ENCODE data around the gene CCDC200.
"Not testable (repeated sequence)": the region's sequence is repeated elsewhere in the genome, so short reads cannot be mapped to it uniquely, and the experiment has no call there.

Gene CCDC200

DNA sequence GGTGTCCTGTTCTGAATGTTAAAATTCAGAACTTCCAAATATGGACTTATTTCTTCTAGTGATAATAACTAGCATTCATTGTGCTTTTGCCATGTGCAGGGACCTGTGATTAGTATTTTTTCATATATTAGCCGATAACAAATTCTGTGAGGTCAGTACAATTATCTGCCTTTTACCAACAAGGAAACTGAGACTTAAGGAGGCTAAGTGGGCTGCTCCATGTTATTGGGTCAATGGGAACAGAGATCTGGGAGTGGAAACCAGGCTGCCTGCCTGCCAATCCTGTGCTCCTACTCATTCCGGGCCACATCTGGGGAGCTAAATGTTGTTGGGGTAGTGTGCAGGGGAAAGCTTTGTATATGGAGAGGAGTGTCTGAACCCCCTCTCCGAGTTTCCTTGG, 13.1 kb downstream of the CCDC200 start:
- no peak for DNase-seq

DNA sequence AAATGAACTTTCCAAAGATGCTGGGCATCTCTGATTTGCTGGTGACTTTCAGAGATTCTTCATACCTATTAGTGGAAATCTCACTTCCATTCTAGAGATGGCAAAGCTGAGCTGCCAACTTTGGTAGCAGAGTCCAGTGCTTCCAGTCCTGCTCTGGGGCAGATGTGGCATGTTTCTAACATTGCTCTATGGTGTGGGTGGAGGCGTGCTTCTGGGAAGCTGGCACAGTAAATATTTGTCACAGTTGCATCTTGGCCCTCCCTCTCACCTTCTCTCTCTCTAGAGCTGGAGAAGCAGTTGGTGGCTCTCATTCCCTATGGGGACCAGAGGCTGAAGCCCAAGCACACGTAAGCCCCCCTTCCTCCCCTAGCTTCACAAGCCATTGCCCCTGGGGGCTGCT, 14.9 kb downstream of the CCDC200 start:
- DNase-seq = no peak

DNA sequence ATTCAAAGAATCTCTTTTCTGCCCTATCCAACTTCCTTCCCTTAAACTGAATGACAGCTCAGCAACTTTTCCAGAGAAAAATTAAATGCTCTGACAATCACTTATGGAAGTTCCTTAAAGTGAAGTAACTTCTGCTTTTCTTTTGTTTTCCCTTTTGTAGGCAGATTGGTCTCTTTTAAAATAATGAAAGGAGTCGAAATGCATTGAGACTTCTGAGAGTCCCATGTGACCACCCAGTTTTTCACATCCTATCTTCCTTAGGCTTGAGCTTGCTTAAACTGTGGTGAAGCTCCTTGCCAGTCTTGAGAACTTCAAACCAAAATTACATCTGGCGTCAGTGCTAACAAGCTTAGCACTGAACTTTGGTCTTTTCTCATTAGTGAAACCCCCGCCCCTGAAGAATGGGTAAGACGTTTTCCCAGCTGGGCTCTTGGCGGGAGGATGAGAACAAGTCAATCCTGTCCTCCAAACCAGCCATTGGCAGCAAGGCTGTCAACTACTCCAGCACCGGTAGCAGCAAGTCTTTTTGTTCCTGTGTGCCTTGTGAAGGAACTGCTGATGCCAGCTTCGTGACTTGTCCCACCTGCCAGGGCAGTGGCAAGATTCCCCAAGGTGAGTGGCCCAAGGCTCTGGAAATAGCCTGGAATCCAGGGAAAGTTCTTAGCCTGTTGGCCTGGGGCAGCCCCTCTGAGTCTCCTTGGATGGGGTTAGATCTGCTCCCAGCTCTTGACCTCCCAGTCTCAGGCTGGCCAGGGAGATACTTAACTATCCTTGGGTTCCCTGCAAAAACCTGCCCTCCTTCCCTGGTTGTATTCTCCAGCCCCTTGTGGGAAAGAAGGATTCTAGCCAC, 15.6 kb downstream of the CCDC200 start:
- DNase-seq = no peak

DNA sequence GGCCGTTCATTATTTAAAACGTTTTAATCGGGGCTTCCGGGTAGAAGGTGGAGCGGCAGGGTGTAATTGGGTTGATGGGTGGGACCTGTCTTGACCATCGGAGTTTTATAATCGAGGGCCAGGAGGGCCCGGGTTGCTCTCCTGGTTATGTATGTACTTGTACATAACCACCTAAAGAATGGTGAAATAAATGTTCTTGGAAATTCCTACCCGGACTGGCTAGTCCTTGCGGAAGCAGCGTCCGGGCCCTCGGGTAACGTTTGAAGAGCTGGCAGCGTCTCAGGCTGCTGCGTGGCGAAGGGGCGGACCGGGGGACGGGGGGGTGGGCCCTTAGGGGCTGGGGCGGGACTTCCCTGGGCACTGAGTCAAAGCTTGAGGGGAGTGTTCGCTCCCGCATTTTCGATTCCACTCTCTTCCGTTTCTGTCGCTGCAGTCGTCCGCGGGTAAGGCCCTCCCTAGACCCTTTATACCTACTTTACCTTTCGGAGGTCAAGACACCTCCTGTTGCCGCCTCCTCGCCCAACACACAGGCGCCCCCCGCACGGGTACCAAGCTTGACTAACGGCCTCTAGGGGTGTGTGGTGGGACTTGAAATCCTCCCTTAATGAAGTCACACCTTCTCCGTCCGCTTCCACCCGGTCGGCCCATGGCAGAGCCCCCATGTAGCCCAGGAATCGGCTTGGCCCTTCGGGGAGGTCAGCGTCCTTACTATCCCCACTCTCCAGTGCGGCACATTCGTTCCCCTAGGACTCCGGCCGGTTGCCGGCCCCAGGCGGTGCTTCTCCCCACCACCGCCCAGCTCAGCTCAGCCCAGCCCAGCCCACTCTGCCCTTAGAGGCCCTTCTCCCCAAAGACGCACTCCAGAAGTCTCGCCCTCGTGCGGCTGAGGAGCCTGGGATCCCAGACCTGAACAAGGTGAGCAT, 16.7 kb downstream of the CCDC200 start, which contains the start of gene TMEM106A:
Gene TMEM106A (plus strand): TSS at position 396 of the 923 bp plus-strand sequence. CDS start 1,167 bp downstream, outside the sequence.
- DNase-seq = no peak

DNA sequence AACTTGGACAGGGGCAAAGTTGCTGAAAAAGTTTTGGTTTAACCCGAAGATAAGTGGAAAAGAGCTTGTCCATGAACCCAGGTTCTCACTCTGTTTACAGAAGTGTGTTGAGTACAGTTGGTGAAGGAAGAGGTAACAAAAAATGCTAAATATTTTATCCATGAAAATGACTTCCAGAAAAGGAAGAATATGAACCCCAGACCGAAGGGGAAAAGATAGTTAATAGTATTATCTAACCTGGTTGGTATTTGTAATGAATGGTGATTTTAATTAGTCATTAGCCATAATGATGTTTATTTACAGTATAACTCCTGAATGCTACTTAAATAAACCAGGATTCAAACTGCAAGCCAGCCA, 17.3 kb downstream of the CCDC200 start:
- no peak for DNase-seq

DNA sequence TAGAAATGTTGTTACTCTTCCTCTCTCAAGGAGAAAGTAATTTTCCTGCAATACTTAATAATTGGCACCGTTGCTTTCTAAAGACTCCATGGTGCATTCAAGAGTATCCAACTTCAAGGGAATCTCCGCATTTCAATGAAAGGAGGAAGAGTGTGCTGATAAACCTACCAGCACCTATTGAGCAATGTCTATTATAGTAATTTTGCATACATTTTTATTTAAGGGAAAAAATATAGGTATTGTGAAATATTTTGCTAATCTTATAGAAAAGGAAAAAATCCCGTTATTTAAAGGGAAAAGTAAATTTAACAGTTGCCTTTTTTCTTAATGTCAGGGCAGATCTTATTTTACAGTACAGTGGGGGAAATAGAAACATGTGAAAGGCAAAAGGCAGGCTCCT, 17.8 kb downstream of the CCDC200 start:
- no peak for DNase-seq

DNA sequence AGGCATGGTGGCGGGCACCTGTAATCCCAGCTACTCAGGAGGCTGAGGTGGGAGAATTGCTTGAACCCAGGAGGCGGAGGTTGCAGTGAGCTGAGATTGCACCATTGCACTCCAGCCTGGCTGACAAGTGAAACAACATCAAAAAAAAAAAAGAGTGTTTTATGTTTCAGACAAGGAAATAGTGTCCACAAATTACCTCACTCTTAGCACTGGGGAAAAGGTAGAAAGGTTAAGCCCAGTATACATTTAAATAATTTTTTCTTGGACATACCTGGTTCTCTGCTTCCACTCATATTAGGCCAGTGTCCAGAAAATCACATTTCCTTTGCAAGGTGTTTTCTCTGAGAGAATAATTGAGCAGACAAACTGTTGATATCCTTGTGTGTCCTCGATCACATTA, 25.4 kb downstream of the CCDC200 start:
- DNase-seq = not testable (repeated sequence)

DNA sequence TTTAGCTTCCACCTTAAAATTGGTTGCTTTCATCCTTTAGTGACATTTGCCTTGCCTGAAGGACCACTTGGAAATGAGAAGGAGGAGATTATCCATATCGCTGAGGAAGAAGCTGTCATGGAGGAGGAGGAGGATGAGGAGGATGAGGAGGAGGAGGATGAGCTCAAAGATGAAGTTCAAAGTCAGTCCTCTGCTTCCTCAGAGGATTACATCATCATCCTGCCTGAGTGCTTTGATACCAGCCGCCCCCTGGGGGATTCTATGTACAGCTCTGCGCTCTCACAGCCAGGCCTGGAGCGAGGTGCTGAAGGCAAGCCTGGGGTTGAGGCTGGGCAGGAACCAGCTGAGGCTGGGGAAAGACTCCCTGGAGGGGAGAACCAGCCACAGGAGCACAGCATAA, 28.3 kb downstream of the CCDC200 start:
- DNase-seq = no peak

DNA sequence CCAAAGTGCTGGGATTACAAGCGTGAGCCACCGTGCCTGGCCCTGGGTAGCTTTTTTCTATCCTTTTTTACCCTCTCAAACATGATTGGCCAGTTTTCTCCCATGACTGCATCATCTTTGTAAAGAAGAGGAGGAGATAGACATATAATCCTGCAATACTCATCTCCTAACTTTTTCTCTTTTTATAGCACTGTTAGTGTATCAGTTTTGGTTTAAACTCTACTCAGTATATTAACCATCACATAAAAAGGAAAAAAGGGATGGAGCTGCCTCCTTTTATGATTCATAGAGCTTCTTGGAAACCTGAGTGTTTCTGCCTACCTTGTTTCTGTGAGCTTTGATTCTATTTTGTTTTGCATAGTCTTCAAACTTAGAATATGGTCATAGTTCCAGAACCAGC, 28.8 kb downstream of the CCDC200 start:
- no peak for DNase-seq

DNA sequence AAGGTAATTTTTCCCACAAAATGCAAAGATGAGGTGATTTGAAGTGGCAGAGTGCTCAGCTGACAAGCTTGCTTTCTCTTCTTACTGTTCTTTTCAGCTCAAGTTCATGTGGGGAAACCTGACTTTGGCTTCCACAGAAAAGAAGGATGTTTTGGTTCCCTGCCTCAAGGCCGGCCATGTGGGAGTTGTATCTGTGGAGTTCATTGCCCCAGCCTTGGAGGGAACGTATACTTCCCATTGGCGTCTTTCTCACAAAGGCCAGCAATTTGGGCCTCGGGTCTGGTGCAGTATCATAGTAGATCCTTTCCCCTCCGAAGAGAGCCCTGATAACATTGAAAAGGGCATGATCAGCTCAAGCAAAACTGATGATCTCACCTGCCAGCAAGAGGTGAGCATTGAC, 35.2 kb downstream of the CCDC200 start:
- no peak for DNase-seq

DNA sequence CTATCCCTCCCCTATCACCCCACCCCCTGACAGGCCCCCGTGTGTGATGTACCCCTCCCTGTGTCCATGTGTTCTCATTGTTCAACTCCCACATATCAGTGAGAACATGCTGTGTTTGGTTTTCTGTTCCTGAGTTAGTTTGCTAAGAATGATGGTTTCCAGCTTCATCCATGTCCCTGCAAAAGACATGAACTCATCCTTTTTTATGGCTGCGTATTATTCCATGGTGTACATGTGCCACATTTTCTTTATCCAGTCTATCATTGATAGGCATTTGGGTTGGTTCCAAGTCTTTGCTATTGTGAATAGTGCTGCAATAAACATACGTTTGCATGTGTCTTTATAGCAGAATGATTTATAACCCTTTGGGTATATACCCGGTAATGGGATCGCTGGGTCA, 41.8 kb downstream of the CCDC200 start:
- DNase-seq = not testable (repeated sequence)

DNA sequence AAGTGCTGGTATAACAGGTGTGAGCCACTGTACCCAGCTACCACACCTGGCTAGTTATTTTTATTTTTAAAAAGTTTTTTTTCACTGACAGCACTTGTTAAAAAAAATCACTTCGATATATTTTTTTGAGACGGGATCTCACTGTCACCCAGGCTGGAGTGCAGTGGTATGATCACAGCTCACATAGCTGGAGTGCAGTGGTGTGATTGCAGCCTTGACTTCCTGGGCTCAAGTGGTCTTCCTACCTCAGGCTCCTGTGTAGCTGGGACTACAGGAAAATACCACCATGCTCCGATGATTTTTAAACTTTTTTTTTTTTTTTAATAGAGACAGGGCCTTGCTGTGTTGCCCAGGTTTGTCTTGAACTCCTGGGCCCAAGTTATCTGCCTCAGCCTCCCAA, 44.5 kb downstream of the CCDC200 start:
- no peak for DNase-seq

DNA sequence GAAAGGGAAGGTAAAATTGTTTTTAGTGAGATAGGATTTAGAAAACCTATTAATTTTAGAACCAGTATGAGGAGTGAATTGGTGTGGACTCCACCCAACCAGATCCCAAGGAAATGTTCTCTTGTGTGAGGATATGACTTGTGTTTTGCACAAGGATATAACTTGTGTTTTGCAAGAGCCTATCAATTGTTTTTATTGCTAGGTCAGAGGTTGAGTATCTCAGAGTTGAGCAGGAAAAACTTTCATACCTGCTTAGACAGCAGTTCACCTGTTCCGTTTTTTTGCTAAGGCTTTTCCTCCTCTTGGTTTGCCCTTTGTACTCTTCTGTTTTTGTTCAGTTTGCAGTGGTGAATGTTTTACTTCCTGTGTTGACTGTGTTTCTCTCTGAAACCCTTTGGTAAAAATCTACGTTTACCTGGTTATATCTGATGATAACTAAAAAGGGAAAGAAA, 52.3 kb downstream of the CCDC200 start:
- no peak for DNase-seq

DNA sequence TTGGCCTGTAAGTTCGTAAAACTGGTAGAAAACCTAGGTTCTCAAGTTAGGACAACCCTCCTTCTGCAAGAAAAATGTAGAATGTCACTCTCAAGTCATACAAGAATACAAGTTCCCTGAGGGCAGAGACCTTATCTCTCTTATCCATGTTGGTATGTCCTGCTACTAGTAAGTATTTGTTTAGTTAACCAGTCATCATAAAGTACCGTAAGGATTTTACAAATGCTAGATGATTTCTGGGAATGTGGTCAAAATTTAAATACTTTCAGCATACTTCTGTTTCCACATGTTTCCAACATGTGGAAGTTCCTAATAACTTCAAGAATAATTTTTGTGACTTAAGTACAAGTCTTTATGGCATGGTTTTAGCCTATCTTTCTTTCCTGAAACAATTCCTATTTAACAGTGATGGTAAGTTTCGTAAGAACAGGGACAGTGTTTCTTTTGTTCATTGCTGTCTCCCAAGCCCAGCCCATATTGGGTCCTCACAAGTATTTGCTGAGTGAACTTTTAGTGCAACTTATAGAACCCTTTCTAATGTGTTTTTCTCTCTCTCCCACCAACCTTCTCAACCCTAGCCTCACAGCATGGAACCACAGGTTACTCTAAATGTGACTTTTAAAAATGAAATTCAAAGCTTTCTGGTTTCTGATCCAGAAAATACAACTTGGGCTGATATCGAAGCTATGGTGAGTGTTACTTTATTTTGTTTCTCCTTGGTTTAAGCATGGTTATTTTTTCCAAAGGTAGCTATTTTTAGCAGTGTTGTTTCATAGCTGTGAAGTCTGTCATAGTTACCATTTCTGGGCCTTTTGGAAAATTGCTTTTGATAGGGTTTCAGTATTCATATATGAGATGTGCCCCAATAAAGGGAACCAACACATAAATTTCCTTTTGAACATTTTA, 53.0 kb downstream of the CCDC200 start:
- DNase-seq = peak in 1 of 2 experiments; percentile 5

DNA sequence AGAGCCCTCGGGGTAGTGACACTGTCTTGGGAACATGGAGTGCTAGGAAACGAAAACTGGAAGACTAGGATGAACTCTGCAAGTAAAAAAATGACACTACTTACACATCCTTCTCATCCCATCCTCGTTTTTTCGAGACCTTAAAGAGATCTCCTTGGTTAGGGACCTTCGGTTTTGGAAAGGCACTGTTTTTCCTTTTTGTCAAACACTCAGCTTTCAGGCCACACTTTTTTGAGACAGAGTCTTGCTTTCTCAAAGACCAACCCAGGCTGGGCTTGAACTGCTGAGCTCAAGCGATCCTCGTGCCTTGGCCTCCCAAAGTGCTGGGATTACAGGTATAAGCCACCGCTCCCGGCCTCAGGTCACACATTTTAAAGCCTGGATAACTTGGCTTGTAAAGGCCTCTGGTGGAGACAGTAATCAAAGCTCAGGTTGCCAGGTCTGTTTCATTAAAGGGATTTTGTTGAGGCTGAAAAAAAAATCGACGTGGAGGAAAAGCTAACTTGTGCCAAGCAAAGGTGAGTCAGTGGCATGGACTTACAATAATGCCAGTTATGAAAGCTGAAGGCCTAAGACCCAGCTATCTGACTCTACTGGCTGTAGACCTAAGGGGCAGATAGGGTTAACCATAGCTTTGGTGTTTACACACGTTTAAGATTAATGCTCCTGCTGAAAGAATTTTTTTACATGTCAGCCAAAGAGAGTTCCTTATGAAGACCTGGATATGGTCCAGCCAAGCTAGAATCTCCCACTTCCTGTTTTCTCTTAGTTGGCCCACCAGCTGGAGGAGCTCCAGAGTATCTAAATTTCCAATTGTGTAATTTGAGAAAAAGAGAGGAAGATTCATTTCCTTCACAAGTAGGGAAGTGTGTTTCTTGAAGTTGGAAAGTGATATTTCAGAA, 56.6 kb downstream of the CCDC200 start:
- peak; percentile 65 to 87 for DNase-seq

All from SW 1271 (cell line).